ENCODE results near the gene HAVCR1. TPM values are rescaled to one million over a fixed set of nuclear protein-coding genes. Genes with fewer than 3 reads are reported as not detected.

The HAVCR1 gene
- total RNA-seq, 1 donor from 2014 or later = 0.43 TPM

DNA sequence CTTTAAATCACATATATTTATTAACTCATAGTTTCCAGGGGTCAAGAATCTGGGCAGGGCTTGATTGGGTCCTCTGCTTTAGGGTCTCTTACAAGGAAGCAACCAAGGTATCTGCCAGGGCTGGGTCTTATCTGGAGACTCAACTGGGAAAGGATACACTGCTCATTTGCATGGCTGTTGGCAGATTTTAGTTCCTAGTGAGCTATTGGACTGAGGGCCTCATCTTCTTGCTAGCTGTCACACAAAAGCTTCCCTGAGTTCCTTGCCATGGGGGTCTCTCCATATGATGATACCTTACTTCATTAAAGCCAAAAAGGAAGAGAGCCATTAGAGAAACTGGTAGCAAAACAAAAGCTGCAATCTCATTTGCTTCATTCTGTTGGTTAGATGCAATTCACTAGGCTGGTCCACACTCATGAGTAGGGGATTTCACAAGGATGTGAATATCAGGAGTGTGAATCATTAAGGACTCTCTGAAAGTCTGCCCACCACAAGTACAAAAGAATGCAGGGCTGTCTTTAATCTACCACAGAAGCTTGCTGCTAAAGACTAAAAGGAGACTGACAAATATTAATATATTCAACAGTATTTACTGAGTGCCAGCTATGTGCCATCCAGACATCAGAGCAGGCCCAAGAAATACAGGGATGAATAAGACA lies 53.9 kb downstream of the HAVCR1 start:
- DNase-seq (ENCODE audit: low read depth) = no peak

GRCh38 chr5:156991714-156992113 lies 67.2 kb downstream of the HAVCR1 start:
- DNase-seq (ENCODE audit: low read depth) = no peak

DNA sequence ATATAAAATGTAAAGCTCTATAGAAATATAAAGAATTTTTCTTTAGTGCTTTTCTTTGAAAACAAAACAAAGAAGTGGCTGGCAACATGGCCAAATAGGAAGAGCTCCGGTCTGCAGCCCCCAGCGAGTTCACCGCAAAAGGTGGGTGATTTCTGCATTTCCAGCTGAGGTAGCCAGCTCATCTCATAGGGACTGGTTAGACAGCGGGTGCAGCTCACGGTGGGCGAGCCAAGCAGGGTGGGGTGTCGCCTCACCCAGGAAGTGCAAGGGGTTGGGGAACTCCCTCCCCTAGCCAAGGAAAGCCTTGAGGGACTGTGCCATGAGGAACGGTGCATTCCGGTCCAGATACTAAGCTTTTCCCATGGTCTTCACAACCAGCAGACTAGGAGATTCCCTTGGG lies 74.9 kb downstream of the HAVCR1 start:
- no peak for DNase-seq (ENCODE audit: low read depth)

GRCh38 chr5:156981481-156981880 lies 77.4 kb downstream of the HAVCR1 start:
- no peak for DNase-seq (ENCODE audit: low read depth)

Other genes with a start within 250 kb of the HAVCR1 start
- not detected in 2 replicates for gene PPP1R2B, start 208.8 kb downstream of the HAVCR1 start, total RNA-seq
- not detected in 2 replicates for gene TIMD4, start 95.9 kb downstream of the HAVCR1 start, total RNA-seq
- 0.37 and 2.4 TPM in 2 replicates for gene HAVCR2, start 49.9 kb upstream of the HAVCR1 start, total RNA-seq
- gene MED7, start 83.7 kb upstream of the HAVCR1 start, total RNA-seq = 12.4 and 16.0 TPM in 2 replicates
- not detected in 2 replicates for gene GARIN3, start 107.1 kb upstream of the HAVCR1 start, total RNA-seq
- not detected in 2 replicates for gene ITK, start 121.7 kb upstream of the HAVCR1 start, total RNA-seq
- gene CYFIP2, start 207.0 kb upstream of the HAVCR1 start, total RNA-seq = 5.5 and 5.6 TPM in 2 replicates